T-cell (primary cell): ENCODE data around the gene KRTAP12-3. TPM values are rescaled to one million over a fixed set of nuclear protein-coding genes. Genes with fewer than 3 reads are reported as not detected.

Experiments
- ATAC-seq, 4 experiments: fragments of 200-7000 bp in 3 of 4; fragments of 150-1000 bp in 1 of 4; cut with Tn5 transposase; replicated peaks in 1 of 4; 1 replicate in 3 of 4; 2 replicates in 1 of 4; pipeline ENCODE4 v1.10.0; 2021; ENCODE audit warnings: moderate library complexity in 3 of 4, mild to moderate bottlenecking in 2 of 4, moderate number of reproducible peaks in 1 of 4
- CTCF ChIA-PET, 2 donors: fragments of 300-600 bp; sonication (Branson Sonifier 250); formaldehyde crosslinking; loops; one replicate each; lab custom pipeline; 2022; ENCODE audit warnings: antibody characterized with exemption in 2 of 2; lab: Charles Lee
- POLR2A ChIA-PET, 2 donors: fragments of 300-600 bp; sonication (Branson Sonifier 250); formaldehyde crosslinking; loops; one replicate each; lab custom pipeline; 2022; ENCODE audit warnings: antibody characterized with exemption in 2 of 2; lab: Charles Lee
- DNase-seq, 35 experiments: peaks; one replicate each; pipeline versions ENCODE4 v3.0.0 to v3.0.0-alpha.2; 2013 to 2023
- H3K27ac ChIP-seq: one replicate; pipeline ENCODE4 v1.5.1; 2013; ENCODE audit warnings: low read length
- H3K27me3 ChIP-seq, 2 experiments: replicated peaks in 1 of 2; 1 replicate in 1 of 2; 2 replicates in 1 of 2; pipeline versions ENCODE4 v1.6.1 to v1.7.0; 2013; ENCODE audit warnings: low read length in 1 of 2, mixed read lengths in 1 of 2; ENCODE audit not compliant: control insufficient read depth in 2 of 2, insufficient read depth in 2 of 2; ENCODE audit errors: extremely low read depth in 1 of 2
- H3K36me3 ChIP-seq, 2 donors: 1 replicate in 1 of 2; 2 replicates in 1 of 2; pipeline versions ENCODE4 v1.6.1 to v1.7.0; 2013; ENCODE audit warnings: low read length in 1 of 2; ENCODE audit not compliant: control insufficient read depth in 2 of 2, insufficient read depth in 1 of 2; ENCODE audit errors: extremely low read depth in 1 of 2
- H3K4me1 ChIP-seq, 2 experiments: 1 replicate in 1 of 2; 2 replicates in 1 of 2; pipeline versions ENCODE4 v1.6.1 to v1.7.0; 2013; ENCODE audit warnings: low read length in 2 of 2, mixed read lengths in 1 of 2; ENCODE audit not compliant: insufficient read depth in 2 of 2, control insufficient read depth in 1 of 2; ENCODE audit errors: extremely low read depth in 1 of 2
- H3K4me3 ChIP-seq, 2 donors: 1 replicate in 1 of 2; 2 replicates in 1 of 2; pipeline versions ENCODE4 v1.5.1 to v1.7.0; 2013; ENCODE audit warnings: mild to moderate bottlenecking in 2 of 2, low read length in 1 of 2, moderate library complexity in 1 of 2; ENCODE audit not compliant: control insufficient read depth in 1 of 2; ENCODE audit errors: extremely low read depth in 1 of 2
- H3K9me3 ChIP-seq: 2 replicates; pipeline ENCODE4 v1.7.0; 2013
- H3K27ac Mint-ChIP-seq, 2 donors: one replicate each; pipeline ENCODE4 v1.8.0; 2020 to 2021; ENCODE audit warnings: mild to moderate bottlenecking in 2 of 2, mixed read lengths in 2 of 2
- H3K27me3 Mint-ChIP-seq, 2 donors: one replicate each; pipeline ENCODE4 v1.8.0; 2021 to 2022; ENCODE audit warnings: mixed read lengths in 2 of 2
- H3K36me3 Mint-ChIP-seq: one replicate; pipeline ENCODE4 v1.8.0; 2021; ENCODE audit warnings: mixed read lengths
- H3K4me1 Mint-ChIP-seq, 3 donors: one replicate each; pipeline ENCODE4 v1.8.0; 2020 to 2022; ENCODE audit warnings: mixed read lengths in 3 of 3, mild to moderate bottlenecking in 1 of 3
- H3K4me3 Mint-ChIP-seq, 3 donors: one replicate each; pipeline ENCODE4 v1.8.0; 2020 to 2022; ENCODE audit warnings: mild to moderate bottlenecking in 3 of 3, mixed read lengths in 3 of 3, moderate library complexity in 3 of 3
- H3K9me3 Mint-ChIP-seq, 3 donors: one replicate each; pipeline ENCODE4 v1.8.0; 2020 to 2022; ENCODE audit warnings: mixed read lengths in 3 of 3
- WGBS: methylation state at CpG from one replicate; pipeline ENCODE4 v1.1.5; 2013; ENCODE audit warnings: missing lambda C conversion rate; ENCODE audit not compliant: insufficient coverage; 5-methylcytosine and 5-hydroxymethylcytosine counted together
- total RNA-seq, 35 experiments: library from RNA in 6 of 35; stranded (reverse) in 6 of 35; fragments of 120-200 nt in 1 of 35; gene quantifications; one replicate each; pipeline versions ENCODE4 v1.2.1 to v1.2.4 and lab custom pipeline; 2013 to 2026

KRTAP12-3 gene
- total RNA-seq, 5 donors from 2014 or later (not counting 1 experiment from before 2014, with no cell fraction given) = not detected

DNA sequence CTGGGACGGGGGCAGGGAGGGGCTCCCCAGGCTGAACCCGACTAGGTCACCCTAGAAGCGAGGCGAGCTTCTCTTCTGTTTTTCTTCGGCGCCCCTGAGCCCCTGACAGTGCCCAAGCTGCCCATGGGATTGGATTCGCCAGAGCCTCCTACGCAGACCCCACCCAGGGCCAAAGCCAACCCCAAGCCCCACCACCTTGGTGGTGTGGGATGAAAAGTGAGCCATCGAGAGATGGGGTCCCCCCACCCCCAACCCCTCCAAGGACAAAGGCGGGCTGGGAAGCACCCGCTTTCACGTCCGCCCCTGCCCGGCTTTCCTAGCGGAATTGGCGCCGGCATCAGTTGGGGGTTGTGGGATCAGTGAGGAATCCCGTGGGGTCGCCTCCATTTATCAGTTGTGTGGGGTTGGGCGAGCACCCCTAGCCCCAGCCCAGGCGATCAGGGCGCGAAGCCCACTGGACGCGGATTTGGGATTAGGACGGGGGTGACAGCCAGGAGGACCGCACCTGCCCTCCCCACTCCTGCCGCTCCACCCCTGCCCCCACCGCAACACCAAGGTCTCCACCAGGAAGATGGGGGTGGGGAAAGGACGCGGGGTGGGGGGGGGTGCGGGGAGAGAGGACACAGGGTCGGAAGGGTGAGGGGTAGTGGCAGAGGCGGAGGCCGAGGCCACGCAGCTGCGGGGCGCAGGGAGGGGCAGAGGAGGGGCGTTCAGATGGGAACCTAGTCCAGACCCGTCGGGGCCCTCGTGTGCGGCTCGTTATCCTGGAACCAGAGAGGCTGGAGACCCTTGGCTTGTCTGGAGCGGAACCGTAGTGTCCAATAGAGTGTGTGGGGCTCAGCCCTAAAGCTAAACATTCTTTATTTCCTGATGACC is 49.2 kb downstream of the KRTAP12-3 start:
- H3K27me3 ChIP-seq = peaks cover 12 to 94% of the 10 kb centered on the region in 2 experiments
- Mint-ChIP-seq H3K27ac (no peak overlapping the region), H3K4me3 (peak overlapping the region in 1 of 3 donors; percentile 23), H3K4me1 (peaks cover 26 to 38% (median 27%) of the 10 kb centered on the region in 3 donors), H3K36me3 (peaks cover 8% of the 10 kb centered on the region), H3K9me3 (peaks cover 0 to 8% (median 6%) of the 10 kb centered on the region in 3 donors), H3K27me3 (peaks cover 50 to 87% of the 10 kb centered on the region in 2 donors)
- H3K9me3 ChIP-seq = no peaks in the 10 kb centered on the region
- peak in 1 of 35 experiments; percentile 16 for DNase-seq
- ChIA-PET CTCF (no interaction called here), POLR2A (no interaction called here)
- ATAC-seq = no peak
- H3K4me1 ChIP-seq = peaks cover 0 to 52% of the 10 kb centered on the region in 2 experiments
- no peak overlapping the region for H3K27ac ChIP-seq
- H3K4me3 ChIP-seq = peak overlapping the region in 1 of 2 donors; percentile 38
- WGBS = 9% methylated on average over 15 of the region's 46 CpGs
- no peaks in the 10 kb centered on the region for H3K36me3 ChIP-seq

Other genes with a start within 250 kb of the KRTAP12-3 start
- 1 to 10 TPM in 2 of 5 donors, under 1 TPM in 3; 0.76 to 2.2 (median 0.98) TPM for gene LRRC3, start 202.4 kb upstream of the KRTAP12-3 start, total RNA-seq
- gene KRTAP10-1, start 117.7 kb upstream of the KRTAP12-3 start, total RNA-seq = not detected
- gene KRTAP10-2, start 106.4 kb upstream of the KRTAP12-3 start, total RNA-seq = not detected
- gene KRTAP10-3, start 99.1 kb upstream of the KRTAP12-3 start, total RNA-seq = not detected
- not detected for gene KRTAP10-4, start 84.2 kb upstream of the KRTAP12-3 start, total RNA-seq
- not detected for gene KRTAP10-5, start 77.3 kb upstream of the KRTAP12-3 start, total RNA-seq
- gene KRTAP10-6, start 65.4 kb upstream of the KRTAP12-3 start, total RNA-seq = not detected
- gene KRTAP10-7, start 57.3 kb upstream of the KRTAP12-3 start, total RNA-seq = not detected
- gene KRTAP10-8, start 45.9 kb upstream of the KRTAP12-3 start, total RNA-seq = not detected
- not detected for gene KRTAP10-9, start 30.8 kb upstream of the KRTAP12-3 start, total RNA-seq
- not detected for gene KRTAP10-10, start 20.6 kb upstream of the KRTAP12-3 start, total RNA-seq
- not detected for gene KRTAP10-11, start 11.5 kb upstream of the KRTAP12-3 start, total RNA-seq
- not detected for gene KRTAP12-4, start 3.3 kb upstream of the KRTAP12-3 start, total RNA-seq
- not detected for gene KRTAP12-2, start 9.0 kb downstream of the KRTAP12-3 start, total RNA-seq
- gene KRTAP12-1, start 24.2 kb downstream of the KRTAP12-3 start, total RNA-seq = not detected
- gene KRTAP10-12, start 39.2 kb downstream of the KRTAP12-3 start, total RNA-seq = not detected
- not detected for gene TSPEAR, start 53.6 kb downstream of the KRTAP12-3 start, total RNA-seq
- 100 to 1,000 TPM; 124 to 157 (median 134) TPM for gene UBE2G2, start 143.9 kb downstream of the KRTAP12-3 start, total RNA-seq
- gene SUMO3, start 160.1 kb downstream of the KRTAP12-3 start, total RNA-seq = 10 to 100 TPM; 49.1 to 77.1 (median 53.7) TPM
- gene PTTG1IP, start 215.8 kb downstream of the KRTAP12-3 start, total RNA-seq = 10 to 100 TPM; 73.4 to 91.1 (median 90.2) TPM